ENCODE data around the gene SNPH.

GRCh38 chr20:1296922-1297321 is 30.8 kb downstream of the SNPH start:
- TF ChIP-seq CTCF (IDR thresholded peaks at IDR 0.05) (no peak), POLR2A (IDR thresholded peaks at IDR 0.05) (no peak)

All from Peyer's patch (tissue), 4 donors.